ENCODE measurements around the gene HACD1. TPM values are rescaled to one million over a fixed set of nuclear protein-coding genes. Genes with fewer than 3 reads are reported as not detected.

The HACD1 gene
- total and polyA plus RNA-seq, 9 donors: 4.8 to 13.6 (median 7.5) TPM

DNA sequence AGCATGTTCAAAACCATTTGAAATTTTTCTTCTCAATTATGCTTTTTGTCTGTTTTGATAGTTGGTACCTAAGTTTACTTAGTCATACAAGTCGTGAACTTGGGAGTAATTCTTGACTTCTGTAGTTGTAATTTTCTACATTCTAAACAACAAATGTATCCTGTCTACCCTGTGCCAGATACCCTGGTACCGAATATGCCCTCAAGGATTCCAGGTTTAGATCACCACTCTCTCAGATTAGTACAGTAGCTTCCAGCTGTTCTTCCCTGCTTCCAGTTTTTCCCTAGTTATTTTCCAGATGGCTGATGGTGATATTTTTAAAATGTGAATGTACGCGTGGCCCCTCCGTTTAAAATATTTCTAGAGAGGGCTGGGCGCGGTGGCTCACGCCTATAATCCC, 33.2 kb upstream of the HACD1 start:
- Histone ChIP-seq H3K9me3 (no peaks in the 10 kb centered on the region), H3K36me3 (no peaks in the 10 kb centered on the region), H3K4me3 (no peak overlapping the region), H3K4me1 (ENCODE audit: insufficient read depth) (peaks cover 14% of the 10 kb centered on the region), H3K27me3 (no peaks in the 10 kb centered on the region), H3K27ac (no peak overlapping the region)
- TF ChIP-seq POLR2A (IDR thresholded peaks at IDR 0.05) (no peak), EP300 (IDR thresholded peaks at IDR 0.05) (no peak)
- TF ChIP-seq, protein P1, sequence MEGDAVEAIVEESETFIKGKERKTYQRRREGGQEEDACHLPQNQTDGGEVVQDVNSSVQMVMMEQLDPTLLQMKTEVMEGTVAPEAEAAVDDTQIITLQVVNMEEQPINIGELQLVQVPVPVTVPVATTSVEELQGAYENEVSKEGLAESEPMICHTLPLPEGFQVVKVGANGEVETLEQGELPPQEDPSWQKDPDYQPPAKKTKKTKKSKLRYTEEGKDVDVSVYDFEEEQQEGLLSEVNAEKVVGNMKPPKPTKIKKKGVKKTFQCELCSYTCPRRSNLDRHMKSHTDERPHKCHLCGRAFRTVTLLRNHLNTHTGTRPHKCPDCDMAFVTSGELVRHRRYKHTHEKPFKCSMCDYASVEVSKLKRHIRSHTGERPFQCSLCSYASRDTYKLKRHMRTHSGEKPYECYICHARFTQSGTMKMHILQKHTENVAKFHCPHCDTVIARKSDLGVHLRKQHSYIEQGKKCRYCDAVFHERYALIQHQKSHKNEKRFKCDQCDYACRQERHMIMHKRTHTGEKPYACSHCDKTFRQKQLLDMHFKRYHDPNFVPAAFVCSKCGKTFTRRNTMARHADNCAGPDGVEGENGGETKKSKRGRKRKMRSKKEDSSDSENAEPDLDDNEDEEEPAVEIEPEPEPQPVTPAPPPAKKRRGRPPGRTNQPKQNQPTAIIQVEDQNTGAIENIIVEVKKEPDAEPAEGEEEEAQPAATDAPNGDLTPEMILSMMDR (IDR thresholded peaks at IDR 0.05): no peak
- DNase-seq: no peak
- intact Hi-C loops (cut with DNase I): no loop called here
- WGBS, 3 donors: 86 to 93% (median 90%) methylated on average over 8 of the region's 8 CpGs

- no peaks in the 10 kb centered on the region for H3K9me3 ChIP-seq
- 73 to 85% (median 82%) methylated on average over 2 of the region's 2 CpGs for WGBS, 3 donors
- no peak overlapping the region for H3K4me3 ChIP-seq
- no peaks in the 10 kb centered on the region for H3K27me3 ChIP-seq
- no peak for DNase-seq
- intact Hi-C loops (cut with DNase I): no loop called here
- H3K27ac ChIP-seq: no peak overlapping the region
- TF ChIP-seq POLR2A (IDR thresholded peaks at IDR 0.05) (no peak), EP300 (IDR thresholded peaks at IDR 0.05) (no peak)
- TF ChIP-seq, protein P1 (IDR thresholded peaks at IDR 0.05): no peak
- no peaks in the 10 kb centered on the region for H3K36me3 ChIP-seq
- H3K4me1 ChIP-seq (ENCODE audit: insufficient read depth): peaks cover 14% of the 10 kb centered on the region
Observed at GRCh38 chr10:17649836-17650235, 32.7 kb upstream of the HACD1 start.

DNA sequence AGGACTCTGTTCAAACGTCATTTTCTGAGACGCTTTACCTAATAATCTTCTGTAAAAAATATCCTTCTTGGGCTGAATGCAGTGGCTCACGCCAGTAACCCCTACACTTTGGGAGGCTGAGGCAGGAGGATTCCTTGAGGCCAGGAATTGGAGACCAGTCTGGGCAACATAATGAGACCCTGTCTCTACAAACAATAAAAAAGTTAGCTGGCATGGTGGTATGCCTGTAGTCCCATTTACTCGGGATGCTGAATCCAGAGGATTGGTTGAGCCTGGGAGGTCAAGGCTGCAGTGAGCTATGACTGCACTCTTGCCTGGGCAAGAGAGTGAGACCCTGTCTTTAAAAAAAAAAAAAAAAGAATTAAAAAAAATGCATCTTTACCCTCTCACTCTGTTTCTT, 31.9 kb upstream of the HACD1 start:
- no peak overlapping the region for H3K4me3 ChIP-seq
- intact Hi-C loops (cut with DNase I): no loop called here
- no peaks in the 10 kb centered on the region for H3K27me3 ChIP-seq
- DNase-seq: no peak
- 84 to 89% (median 86%) methylated on average over 4 of the region's 4 CpGs for WGBS, 3 donors
- peaks cover 14% of the 10 kb centered on the region for H3K4me1 ChIP-seq (ENCODE audit: insufficient read depth)
- no peaks in the 10 kb centered on the region for H3K9me3 ChIP-seq
- no peak for TF ChIP-seq EP300 (IDR thresholded peaks at IDR 0.05)
- TF ChIP-seq, protein P1 (IDR thresholded peaks at IDR 0.05): no peak
- no peak for TF ChIP-seq POLR2A (IDR thresholded peaks at IDR 0.05)
- no peaks in the 10 kb centered on the region for H3K36me3 ChIP-seq
- no peak overlapping the region for H3K27ac ChIP-seq

DNA sequence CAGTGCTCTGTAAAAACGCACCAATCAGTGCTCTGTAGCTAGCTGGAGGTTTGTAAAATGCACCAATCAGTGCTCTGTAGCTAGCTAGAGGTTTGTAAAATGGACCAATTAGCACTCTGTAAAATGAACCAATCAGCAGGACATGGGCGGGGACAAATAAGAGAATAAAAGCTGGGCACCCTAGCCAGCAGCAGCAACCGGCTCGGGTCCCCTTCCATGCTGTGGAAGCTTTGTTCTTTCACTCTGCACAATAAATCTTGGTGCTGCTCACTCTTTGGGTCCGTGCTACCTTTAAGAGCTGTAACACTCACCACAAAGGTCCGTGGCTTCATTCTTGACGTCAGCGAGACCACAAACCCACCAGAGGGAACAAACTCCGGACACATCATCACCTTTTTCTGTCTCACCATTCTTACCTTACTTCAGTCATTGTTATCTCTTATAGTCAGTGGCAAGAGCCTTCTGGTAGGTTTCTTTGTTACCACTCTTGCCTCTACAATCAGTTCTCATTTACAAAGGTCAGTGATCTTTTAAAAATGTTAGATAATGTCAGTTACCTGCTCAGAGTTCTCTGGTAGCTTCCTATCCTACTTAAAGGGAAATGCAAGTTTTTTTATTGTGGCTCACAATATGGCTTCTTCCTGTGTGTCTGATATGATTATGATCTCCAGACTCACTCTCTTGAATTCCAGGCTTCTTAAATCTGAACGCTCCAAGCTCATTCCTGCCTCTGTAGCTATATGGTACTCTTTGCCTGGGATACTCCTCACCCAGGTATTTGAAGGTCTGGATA, 31.3 kb upstream of the HACD1 start:
- no peak for TF ChIP-seq EP300 (IDR thresholded peaks at IDR 0.05)
- TF ChIP-seq, protein P1 (IDR thresholded peaks at IDR 0.05): no peak
- no peak for TF ChIP-seq POLR2A (IDR thresholded peaks at IDR 0.05)
- Histone ChIP-seq H3K27ac (no peak overlapping the region), H3K27me3 (no peaks in the 10 kb centered on the region), H3K4me1 (ENCODE audit: insufficient read depth) (peaks cover 14% of the 10 kb centered on the region), H3K4me3 (no peak overlapping the region), H3K36me3 (no peaks in the 10 kb centered on the region), H3K9me3 (no peaks in the 10 kb centered on the region)
- no peak for DNase-seq
- 88 to 94% (median 92%) methylated on average over 10 of the region's 10 CpGs for WGBS, 3 donors
- intact Hi-C loops (cut with DNase I): no loop called here
